GM18520 (cell line): ENCODE data around the gene KIAA1671.
"Not testable (repeated sequence)": the region's sequence is repeated elsewhere in the genome, so short reads cannot be mapped to it uniquely, and the experiment has no call there.

Experiments used
- ATAC-seq: cut with Tn5 transposase; IDR thresholded peaks from one replicate; pipeline ENCODE4 v1.9.1; 2021; ENCODE audit not compliant: unreplicated experiment

The KIAA1671 gene

DNA sequence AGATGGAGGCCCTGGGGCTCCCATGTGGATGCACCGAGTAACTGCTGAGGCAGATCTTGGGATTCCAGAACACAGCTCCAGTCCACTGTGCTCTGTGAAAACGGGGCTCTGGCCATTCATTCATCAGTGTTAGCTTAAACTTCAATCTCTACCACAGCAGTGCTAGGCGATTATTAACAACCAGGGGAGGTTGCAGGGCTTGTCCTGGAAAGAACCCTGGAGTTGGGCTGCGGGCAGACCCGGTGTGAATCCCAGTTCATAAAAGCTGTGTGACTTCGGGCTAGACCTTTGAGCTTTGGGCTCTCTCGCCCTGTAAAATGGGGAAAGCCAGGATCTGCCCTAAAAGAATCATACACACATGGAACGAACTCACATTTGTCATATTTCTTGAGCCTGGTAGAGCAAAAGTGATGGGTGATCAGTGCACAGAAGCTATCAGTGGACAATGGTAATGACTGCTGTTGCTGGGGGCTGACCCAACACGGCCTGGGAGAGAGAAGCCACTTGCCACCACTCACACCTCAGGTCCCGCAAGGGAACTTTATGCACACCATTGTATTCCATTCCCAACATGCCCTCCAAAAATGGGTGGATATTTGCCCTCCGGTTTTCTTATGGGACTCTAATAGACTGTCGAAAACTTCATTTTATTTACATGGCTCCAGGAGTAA lies 231.6 kb downstream of the KIAA1671 start:
- ATAC-seq: no peak

DNA sequence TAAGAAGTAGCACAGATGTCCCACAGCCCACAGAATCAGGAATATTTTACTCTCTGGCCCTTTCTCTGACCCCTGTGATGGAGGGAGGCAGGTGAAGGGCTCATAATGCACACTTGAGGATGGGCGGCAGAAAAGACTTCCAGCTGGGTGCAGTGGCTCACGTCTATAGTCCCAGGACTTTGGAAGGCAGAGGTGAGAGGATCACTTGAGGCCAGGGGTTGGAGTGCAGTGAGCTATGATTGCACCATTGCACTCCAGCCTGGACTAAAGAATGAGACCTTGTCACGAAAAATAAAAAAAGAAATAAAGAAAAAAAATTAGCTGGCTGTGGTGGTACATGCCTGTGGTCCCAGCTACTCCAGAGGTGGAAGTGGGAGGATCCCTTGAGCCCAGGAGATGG lies 233.6 kb downstream of the KIAA1671 start:
- no peak for ATAC-seq

DNA sequence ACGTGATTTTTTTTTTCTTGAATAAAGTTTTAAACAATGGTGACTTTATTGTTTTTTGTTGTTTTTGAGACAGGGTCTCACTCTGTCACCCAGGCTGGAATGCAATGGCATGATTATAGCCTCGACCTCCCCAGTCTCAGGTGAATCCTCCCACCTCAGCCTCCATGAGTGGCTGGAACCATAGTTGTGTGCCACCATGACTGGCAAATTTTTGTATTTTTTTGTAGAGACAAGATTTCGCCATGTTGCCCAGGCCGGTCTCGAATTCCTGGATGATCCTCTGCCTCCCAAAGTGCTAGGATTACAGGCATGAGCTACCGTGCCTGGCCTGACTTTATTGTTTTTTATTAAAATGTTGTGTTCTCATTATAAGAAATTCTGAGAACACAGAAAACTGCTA lies 235.0 kb downstream of the KIAA1671 start:
- ATAC-seq: no peak

DNA sequence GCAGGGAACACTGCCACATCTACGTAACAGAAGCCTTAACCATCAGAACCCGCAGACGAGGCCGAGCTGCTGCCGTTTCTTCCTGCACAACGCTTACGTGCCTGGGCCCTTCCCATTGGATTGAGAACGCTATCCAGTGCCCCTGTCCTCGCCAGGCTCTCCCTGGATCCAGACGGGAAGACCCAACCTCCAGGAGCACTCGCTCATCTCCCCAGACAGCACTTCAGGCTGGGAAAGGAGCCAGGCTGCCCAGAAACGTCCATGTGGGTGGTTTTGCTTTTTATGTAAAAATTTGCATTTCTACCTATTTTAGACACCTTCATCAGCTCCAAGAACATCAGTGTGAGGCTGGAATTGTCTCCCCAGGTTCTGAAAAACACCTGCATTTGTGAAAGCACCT lies 239.9 kb downstream of the KIAA1671 start:
- no peak for ATAC-seq

DNA sequence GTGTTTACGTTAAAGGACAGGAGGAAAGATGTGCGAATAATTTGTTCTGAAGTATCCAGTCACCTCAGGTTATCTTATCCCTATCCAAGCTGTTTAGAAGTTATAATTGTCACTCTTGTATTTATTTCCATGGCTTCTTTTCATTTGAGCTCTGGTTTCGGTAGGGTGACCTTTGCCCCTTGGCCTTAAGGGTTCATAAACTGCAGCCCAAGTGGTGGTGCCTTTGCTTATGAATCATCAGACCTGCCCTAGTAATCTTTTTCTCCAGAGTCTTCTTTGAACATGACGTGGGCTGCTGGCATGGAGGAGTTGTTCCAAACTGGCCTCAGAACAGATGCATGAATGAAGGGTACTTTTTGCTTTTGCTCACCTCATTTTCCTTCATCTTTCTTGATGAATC lies 240.6 kb downstream of the KIAA1671 start:
- ATAC-seq: no peak

DNA sequence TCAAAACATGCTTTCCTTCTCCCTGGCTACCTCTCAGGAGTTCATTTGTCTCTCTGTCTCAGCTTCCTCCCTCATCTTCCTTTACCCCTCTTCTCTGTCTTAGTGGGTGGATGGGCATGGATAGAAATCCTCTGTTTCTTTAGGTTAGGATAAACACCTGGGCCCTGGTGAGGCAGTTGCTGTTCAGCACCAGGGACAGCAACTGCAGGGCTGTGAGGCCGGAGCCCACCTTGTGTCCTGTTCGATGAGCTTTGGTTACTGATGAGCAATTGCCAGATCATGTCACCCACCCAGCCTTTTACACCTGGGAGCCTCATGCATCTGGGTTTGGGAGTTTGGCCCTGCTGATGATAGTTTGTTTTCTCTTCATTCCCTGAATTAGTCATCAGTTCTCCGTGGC lies 241.0 kb downstream of the KIAA1671 start:
- no peak for ATAC-seq

DNA sequence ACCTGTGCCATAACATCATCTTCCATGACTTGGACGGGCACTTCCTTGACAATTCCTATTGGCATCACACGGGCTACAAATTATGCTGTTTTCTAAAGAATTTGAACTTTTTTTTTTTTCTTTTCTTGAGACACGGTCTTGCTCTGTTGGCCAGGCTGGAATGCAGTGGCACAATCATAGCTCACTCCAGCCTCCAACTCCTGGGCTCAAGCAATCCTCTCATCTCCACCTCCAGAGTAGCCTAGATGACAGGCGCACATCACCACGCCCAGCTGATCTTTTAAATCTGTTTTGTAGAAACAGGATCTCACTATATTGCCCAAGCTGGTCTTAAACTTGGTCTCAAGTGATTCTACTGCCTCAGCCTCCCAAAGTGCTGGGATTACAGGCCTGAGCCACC lies 243.8 kb downstream of the KIAA1671 start:
- no peak for ATAC-seq

DNA sequence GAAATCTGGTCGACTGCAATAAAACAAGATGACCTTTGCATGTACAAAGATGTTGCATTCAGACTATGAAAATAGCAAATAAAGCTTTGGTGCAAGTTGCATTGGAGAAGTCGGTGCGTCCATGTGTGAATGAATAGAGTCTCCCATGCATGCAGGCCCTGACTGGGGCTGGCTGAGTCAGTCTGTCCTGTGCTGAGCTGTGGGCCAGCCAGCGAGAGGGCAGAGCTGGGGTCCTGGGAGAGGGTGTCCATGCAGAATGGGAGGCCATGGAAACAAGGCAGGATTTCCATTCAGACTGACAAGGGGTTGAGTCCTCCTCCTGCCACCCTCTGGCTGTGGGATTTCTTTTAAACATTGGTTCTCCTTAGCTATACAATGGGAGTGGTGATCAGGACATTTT lies 244.8 kb downstream of the KIAA1671 start:
- ATAC-seq: no peak

DNA sequence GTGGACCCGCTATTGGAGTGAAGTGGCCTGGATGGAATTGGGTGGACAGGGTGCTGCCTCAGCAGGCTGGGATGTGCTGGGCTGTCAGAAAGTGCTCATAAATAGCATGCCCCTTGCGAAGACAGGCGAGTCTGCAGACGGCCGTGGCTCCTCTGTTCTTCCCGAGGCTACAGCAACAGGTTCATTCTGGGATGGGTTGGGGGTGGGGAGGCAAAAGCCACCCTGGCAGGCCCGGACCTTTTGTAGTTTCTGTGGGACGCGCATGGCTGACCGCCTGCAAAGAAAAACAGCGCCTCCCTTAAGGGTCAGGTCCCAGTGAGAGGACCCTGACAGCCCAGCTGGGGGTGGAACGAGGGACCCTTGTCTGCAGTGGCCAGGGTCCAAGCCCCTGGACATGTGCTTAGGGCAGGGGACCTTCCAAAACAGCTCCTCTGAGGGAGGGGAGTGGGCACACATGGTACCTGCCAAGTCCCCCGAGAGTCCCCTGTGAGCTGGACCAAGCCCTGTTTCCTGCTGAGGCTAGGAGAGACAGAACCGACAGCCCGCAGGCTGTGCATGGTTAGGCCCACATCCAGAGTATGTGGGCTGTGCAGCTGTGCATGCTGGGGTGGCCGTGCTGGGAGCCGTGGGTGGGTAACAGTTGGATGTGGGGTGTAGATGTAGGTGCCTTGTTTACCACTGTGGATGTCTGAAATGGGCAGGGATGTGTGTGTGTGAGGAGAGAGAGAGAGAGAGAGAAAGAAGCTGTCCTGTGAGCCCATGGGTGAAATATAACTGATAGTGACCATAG lies 247.4 kb downstream of the KIAA1671 start, which contains the start of gene CRYBB3:
Gene CRYBB3, plus strand, starts transcription at position 128 of the 790 bp plus-strand sequence. CDS start 1,539 bp downstream, outside the sequence.
- ATAC-seq: no peak

DNA sequence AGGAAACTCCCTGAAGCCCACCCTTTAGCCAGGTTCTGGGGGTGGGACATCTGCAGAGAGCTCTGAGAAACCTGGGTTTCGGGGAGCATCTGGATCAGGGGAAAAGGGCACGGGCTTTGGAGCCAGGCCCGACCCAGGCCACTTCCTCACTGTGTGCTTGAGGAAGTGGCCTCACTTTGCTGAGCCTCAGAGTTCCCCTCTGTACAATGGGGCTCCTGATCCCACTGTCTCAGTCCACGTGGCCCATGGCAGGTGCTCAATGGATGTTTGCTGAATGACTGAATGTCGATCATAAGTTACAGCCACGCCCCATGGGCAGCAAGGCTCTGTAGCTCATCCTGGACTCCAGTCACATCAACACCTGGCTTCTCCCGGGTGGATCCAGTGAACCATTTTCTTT lies 248.5 kb downstream of the KIAA1671 start:
- ATAC-seq: no peak

DNA sequence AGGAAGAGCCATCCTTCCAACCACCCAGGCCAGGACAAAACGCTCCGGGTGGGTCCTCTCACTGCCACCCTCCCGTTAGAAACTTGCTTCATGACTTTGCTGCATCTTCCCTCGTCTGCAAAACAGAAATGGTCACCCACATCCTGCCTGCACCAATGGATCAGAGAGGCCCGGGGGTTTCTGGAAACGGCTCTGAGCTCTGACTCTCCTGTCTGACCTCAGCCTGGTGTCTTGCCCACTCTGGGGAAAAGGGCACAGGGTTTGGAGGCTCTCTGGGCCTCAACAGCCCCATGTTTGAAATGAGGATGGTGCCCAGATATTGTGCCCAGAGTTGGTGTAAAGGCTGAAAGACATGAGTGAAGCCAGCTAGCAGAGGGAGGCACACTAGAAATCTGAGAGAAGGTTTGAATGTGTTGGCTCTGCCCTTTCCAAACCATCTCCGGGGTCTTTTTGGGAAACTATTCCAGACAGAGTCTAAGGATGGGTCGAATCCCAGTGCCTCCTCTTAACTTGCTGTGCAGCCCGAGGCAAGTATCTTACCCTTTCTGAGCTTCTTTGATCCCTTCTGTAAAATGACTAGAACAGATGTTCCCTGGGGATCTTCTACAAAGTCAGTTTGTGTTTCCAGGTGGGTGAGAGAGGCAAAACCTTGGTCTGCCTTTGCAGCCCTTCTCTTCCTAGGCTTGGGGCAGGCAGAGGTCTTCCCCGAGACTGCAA lies 249.2 kb downstream of the KIAA1671 start:
- ATAC-seq: no peak

DNA sequence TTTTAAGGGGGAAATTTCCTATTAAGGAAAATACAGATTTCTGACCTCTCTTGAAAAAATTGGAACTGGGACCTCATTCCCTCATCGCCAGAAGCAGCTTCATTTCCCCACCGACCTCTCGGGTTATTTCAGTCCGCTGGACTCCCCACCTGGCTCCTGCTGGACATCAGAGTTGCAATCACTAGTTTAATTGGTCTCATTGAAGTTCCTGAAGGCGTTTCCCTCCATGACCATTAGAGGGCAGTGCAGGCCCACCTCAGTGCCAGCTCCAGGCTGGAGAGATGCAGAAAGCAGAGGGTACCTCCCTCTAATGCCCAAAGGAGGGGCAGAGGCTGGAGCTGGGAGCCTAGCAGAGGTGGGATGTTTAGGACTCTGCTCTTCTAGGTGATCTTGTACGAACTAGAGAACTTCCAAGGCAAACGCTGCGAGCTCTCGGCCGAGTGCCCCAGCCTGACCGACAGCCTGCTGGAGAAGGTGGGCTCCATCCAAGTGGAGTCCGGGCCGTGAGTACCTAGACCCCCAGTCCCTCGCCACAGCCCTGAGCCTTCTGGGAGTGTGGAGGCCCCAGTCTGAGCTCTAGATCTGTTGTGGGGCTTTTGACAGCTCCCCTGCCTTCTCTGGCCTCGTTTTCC lies 249.9 kb downstream of the KIAA1671 start:
- no peak for ATAC-seq

DNA sequence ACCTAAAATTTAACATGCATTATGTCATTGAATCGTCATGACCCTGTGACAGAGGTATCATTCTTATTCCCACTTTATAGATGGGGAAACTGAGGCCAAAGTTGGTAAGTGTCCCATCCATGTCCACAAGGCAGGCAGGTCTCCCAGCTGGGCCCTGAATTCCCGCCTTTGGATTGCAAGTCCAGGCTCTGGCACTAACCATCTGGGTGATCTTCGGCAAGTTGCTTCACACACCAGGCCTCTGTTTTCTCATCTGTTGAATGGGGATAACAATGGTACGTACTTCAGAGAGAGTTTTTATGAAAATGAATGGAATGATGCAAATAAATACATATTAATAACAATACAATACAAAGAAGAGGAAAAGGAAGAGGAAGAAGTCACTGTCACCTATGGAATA lies 250.6 kb downstream of the KIAA1671 start:
- ATAC-seq: no peak

DNA sequence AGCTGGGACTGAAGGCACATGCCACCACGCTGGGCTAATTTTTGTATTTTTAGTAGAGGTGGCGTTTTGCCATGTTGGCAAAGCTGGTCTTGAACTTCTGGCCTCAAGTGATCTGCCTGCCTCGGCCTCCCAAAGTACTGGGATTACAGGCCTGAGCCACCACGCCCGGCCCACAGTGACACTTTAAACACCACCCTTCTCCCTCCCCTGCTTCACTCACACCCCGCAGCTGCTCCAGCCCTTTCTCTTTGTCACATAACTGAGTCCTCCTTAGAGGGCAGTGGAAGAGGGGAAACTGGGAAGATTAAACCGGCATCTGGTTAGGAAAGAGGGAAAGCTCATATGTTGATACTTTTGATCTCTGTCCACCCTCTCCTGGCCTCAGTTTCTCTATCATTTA lies 252.0 kb downstream of the KIAA1671 start:
- not testable (repeated sequence) for ATAC-seq

DNA sequence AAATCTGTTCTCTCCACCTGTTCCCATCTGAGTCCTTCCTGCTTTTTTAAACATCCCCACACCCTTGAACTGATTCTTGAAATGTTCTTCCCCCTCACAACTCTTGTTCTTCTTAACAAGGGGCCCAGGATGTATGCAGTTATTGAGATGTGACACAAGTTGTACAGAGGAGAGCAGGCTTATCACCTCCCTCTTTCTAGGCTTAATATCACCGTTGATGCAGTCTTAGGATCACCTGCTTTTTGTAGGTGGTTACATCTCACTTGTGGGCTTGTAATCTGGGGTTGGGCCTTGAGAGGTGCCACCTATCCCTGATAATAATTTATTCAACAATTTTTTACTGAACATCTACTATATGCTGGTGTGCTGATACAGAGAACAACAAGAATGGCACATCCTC lies 253.3 kb downstream of the KIAA1671 start:
- no peak for ATAC-seq

DNA sequence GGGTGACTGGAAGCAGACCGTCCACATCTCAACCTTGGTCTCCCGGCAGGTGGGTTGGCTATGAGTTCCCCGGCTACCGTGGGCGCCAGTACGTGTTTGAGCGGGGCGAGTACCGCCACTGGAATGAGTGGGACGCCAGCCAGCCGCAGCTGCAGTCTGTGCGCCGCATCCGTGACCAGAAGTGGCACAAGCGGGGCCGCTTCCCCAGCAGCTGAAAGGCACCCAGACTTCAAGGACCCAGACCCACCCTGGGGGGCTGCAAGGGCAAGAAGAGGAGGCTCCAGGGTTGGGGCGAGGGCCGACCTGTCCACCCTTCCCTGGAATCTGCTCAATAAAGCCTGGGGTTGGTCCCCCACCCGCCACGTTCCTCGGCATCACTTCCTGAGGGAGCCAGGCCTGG lies 254.5 kb downstream of the KIAA1671 start:
- ATAC-seq: no peak

DNA sequence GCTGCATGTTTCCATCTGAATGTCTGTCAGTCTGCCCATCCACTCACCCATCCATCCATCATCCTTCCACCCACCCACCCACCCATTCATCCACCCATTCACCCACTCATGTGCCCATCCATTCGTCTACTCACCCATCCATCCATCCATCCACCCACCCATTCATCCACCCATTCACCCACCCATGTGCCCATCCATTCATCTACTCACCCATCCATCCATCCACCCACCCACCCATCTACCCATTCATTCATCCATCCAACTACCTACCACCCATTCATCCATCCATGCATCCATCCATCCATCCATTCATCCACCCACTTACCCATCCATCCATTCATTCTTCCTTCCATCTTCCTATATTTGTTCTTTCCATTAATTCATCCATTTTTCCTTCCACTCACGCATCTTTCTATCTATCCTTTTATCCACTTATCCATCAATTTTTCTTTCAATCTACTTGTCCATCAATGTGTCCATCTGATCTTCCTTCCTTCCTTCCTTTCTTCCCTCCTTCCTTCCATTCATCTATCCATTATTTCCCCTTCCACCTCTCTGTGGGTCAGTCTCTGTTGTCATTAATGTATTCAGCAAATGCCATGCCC lies 255.1 kb downstream of the KIAA1671 start:
- ATAC-seq: no peak

DNA sequence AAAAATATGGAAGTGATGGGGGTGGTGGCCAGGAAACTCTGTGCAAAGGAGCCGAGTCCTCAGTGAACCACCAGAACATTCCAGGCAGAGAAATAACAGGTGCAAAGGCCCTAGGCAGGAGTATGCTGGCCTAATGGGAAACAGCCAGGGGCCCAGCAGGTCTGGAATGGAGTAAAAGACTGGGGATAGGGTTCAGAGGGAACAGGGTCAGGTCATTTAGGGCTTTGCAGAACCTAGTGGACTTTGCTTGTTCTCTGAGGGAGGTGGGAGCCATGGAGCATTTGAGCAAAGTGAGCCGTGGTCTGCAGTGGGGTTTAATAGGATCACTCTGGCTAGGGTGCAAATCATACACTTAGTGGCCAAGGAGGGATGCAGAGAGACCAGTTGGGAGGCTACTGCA lies 255.8 kb downstream of the KIAA1671 start:
- ATAC-seq: no peak

DNA sequence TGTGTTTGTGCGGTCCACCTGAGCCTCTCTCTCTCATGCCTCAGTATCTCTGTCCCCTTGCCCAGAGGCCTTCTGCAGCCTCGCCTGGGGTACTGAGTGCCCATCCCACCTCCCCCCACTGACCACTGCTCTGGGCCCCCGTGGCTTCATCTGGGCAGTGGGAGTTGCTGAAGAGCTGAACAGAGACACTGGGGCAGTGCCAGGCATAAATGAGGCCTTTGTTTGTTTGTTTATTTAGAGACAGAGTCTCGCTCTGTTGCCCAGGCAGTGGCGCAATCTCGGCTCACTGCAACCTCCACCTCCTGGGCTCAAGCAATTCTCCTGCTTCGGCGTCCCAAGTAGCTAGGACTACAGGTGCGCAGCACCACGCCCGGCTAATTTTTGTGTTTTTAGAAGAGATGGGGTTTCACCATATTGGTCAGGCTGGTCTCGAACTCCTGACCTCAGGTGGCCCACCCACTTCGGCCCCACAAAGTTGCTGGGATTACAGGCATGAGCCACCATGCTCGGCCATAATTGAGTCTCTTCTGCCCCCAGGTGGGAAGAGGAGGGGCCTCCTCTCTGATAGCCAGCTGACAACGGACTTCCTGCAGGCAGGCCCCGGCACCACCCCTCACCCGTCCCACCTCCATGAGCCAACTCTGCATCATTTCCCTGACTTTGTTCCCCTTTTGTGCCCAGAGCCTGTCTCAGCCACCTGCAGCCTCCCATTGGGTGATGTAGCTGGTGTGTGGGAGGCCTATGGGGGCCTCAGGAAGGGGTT lies 256.4 kb downstream of the KIAA1671 start:
- ATAC-seq: no peak

DNA sequence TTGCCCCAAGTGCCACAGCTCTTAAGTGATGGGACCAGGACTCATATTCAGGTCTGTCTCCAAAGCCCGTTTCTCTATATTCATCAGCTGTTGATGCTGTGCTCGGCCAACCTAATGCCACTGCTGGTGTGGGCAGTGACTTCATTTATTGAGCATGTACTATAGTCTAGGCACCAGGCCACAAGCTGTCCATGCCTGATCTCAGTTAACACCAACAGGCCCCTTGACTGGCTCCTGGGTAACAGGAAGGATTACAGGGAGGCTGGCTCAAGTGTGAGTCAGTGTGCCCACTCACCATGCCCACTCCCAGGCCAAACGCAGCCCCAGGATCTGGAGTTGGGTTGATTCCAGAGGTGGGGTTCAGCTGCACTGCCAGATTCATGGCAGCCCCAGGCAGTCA lies 258.3 kb downstream of the KIAA1671 start:
- ATAC-seq: no peak
